Sigmoid colon (tissue), 7 donors: ENCODE results near the gene PGAP3. TPM values are rescaled to one million over a fixed set of nuclear protein-coding genes. Genes with fewer than 3 reads are reported as not detected.

Experiments
- DNase-seq: peaks from one replicate; pipeline ENCODE4 v3.0.0-alpha.2; 2019
- H3K27ac ChIP-seq, 4 donors: fragments of 200-600 bp; sonication (generic); one replicate each; pipeline ENCODE4 v1.5.1; 2016 to 2019; ENCODE audit warnings: mild to moderate bottlenecking in 1 of 4
- H3K27me3 ChIP-seq, 3 donors: fragments of 200-600 bp; sonication (generic); one replicate each; pipeline ENCODE4 v1.5.1; 2019; ENCODE audit warnings: mild to moderate bottlenecking in 1 of 3
- H3K36me3 ChIP-seq, 4 donors: fragments of 200-600 bp; sonication (generic); one replicate each; pipeline ENCODE4 v1.5.1; 2016 to 2019
- H3K4me1 ChIP-seq, 4 donors: fragments of 200-600 bp; sonication (generic); one replicate each; pipeline ENCODE4 v1.5.1; 2017 to 2019
- H3K4me3 ChIP-seq, 4 donors: fragments of 200-600 bp; sonication (generic); one replicate each; pipeline ENCODE4 v1.5.1; 2017 to 2019; ENCODE audit warnings: mild to moderate bottlenecking in 2 of 4, moderate library complexity in 1 of 4
- H3K9me3 ChIP-seq, 4 donors: fragments of 200-600 bp in 3 of 4; sonication (generic) in 3 of 4; one replicate each; pipeline versions ENCODE4 v1.5.1 to v1.6.1; 2013 to 2019
- EP300 ChIP-seq, 4 donors: sonication (generic); formaldehyde crosslinking; IDR thresholded peaks; one replicate each; pipeline ENCODE4 v1.6.1; 2017; ENCODE audit warnings: antibody characterized with exemption in 4 of 4
- POLR2A ChIP-seq, 2 donors: fragments of 450-650 bp; IDR thresholded peaks; one replicate each; pipeline ENCODE4 v1.6.1; 2016; ENCODE audit warnings: antibody characterized with exemption in 2 of 2, mild to moderate bottlenecking in 2 of 2, moderate library complexity in 2 of 2
- POLR2AphosphoS5 ChIP-seq, 4 donors: sonication (generic); formaldehyde crosslinking; IDR thresholded peaks; one replicate each; pipeline ENCODE4 v1.6.1; 2017; ENCODE audit warnings: antibody characterized with exemption in 4 of 4
- WGBS, 2 donors: extraction: QIAGEN DNeasy Blood & Tissue Kit; methylation state at CpG; one replicate each; pipeline ENCODE4 v1.1.7; 2013; 5-methylcytosine and 5-hydroxymethylcytosine counted together
- intact Hi-C: fragments of 100-400 bp; cut with DNase I; formaldehyde crosslinking; loops from one replicate; pipeline ENCODE4 v1.15.1; 2023
- polyA plus RNA-seq, 3 donors: library from polyadenylated mRNA; stranded (reverse); fragments of 200-250 nt; gene quantifications; one replicate each; pipeline ENCODE4 v1.2.3, GENCODE V29; 2013
- total RNA-seq, 4 donors: library from RNA; depleted of rRNA; stranded (reverse); fragments of >200 nt; gene quantifications; one replicate each; pipeline ENCODE4 v1.1.0, GENCODE V29; 2016
- TF ChIP-seq, protein P1 (sequence below), 4 experiments: fragments of 450-650 bp in 3 of 4; fragments of 200-600 bp in 1 of 4; IDR thresholded peaks; one replicate each; pipeline ENCODE4 v1.5.1; 2016 to 2019; ENCODE audit warnings: antibody characterized with exemption in 4 of 4, mild to moderate bottlenecking in 3 of 4, moderate library complexity in 2 of 4
- donor health status: healthy with polysubstance abuse.
- donor health status: Bipolar disorder and iron deficiency.
- donor health status: healthy.

Gene PGAP3
- total and polyA plus RNA-seq, 7 donors = 6.9 to 29.6 (median 8.3) TPM

DNA sequence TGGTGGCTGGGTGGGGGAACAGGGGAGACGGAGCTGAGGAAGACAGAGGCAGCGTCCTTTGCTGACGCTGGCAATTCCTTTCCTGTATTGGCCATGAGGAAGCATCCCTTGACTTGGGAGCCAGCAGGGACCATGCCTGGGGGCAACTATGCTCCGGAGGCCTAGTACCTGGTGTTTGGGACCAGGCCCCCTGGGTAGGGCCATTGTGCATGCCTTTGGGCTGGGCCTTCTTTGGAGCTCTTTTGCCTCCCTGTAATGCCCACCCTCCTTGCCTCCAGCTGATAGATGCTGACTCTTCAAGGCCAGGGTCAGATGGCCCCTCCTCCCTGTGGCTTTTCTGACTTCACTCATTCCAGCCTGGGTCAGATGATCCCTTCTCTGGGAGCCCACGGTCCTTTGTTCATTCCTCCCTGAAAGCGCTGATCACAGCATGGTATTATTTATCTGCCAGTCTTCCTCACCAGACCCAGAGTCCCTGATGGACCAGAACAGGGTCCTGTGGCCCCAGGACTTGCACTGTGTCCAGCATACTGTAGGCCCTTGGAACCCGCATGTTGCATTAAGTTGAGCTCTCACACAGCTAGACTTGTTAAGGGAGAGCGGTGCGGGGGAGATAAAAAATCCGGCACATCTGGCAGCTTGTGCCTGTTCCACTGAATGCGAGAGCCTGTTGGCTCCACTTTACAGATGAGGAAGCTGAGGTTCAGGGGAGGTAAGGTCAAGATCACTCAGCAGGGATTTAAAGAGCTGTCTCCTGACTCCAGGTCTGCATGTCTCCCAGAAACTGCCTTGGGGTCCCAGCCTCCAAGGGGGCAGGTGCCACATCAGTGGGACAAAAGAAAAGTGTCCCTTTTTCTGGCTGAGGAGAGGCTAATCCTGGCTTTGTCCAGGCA is 48.0 kb downstream of the PGAP3 start:
- Histone ChIP-seq H3K4me1 (peaks cover 0 to 72% (median 44%) of the 10 kb centered on the region in 4 donors), H3K27me3 (no peaks in the 10 kb centered on the region), H3K9me3 (no peaks in the 10 kb centered on the region), H3K4me3 (no peak overlapping the region), H3K36me3 (no peaks in the 10 kb centered on the region), H3K27ac (no peak overlapping the region)
- TF ChIP-seq POLR2A (IDR thresholded peaks at IDR 0.05) (no peak), POLR2AphosphoS5 (IDR thresholded peaks at IDR 0.05) (no peak), EP300 (IDR thresholded peaks at IDR 0.05) (no peak)
- TF ChIP-seq, protein P1, sequence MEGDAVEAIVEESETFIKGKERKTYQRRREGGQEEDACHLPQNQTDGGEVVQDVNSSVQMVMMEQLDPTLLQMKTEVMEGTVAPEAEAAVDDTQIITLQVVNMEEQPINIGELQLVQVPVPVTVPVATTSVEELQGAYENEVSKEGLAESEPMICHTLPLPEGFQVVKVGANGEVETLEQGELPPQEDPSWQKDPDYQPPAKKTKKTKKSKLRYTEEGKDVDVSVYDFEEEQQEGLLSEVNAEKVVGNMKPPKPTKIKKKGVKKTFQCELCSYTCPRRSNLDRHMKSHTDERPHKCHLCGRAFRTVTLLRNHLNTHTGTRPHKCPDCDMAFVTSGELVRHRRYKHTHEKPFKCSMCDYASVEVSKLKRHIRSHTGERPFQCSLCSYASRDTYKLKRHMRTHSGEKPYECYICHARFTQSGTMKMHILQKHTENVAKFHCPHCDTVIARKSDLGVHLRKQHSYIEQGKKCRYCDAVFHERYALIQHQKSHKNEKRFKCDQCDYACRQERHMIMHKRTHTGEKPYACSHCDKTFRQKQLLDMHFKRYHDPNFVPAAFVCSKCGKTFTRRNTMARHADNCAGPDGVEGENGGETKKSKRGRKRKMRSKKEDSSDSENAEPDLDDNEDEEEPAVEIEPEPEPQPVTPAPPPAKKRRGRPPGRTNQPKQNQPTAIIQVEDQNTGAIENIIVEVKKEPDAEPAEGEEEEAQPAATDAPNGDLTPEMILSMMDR (IDR thresholded peaks at IDR 0.05) = no peak
- WGBS, 2 donors = 89 to 92% methylated on average over 11 of the region's 11 CpGs
- intact Hi-C loops = no loop called here
- DNase-seq = no peak

GRCh38 chr17:39639043-39639442 is 48.8 kb downstream of the PGAP3 start:
- no peak overlapping the region for H3K27ac ChIP-seq
- no peak for DNase-seq
- no peaks in the 10 kb centered on the region for H3K36me3 ChIP-seq
- H3K9me3 ChIP-seq = no peaks in the 10 kb centered on the region
- peaks cover 0 to 80% (median 48%) of the 10 kb centered on the region in 4 donors for H3K4me1 ChIP-seq
- 75 to 77% methylated on average over 2 of the region's 2 CpGs for WGBS, 2 donors
- TF ChIP-seq POLR2A (IDR thresholded peaks at IDR 0.05) (no peak), POLR2AphosphoS5 (IDR thresholded peaks at IDR 0.05) (no peak), EP300 (IDR thresholded peaks at IDR 0.05) (no peak)
- TF ChIP-seq, protein P1 (IDR thresholded peaks at IDR 0.05) = no peak
- no peaks in the 10 kb centered on the region for H3K27me3 ChIP-seq
- H3K4me3 ChIP-seq = no peak overlapping the region
- intact Hi-C loops = no loop called here

DNA sequence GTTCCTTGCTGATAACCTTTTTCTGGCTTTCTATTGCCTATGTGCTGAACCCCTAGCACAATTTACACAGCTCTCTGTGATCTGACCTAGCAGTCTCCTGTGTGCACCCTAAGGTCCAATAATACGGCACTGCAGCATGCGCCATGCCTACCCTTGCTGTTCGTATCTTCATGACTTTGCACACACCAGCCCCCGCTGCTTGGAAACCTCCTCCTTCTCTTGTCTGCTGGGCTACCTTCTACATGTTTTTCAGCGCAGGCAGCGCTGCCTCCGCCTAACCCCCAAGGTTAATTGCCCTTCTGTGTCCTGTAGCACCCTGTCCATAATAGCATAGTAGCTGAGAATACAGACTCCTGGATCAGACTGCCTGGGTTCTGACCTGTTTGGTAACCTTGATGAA is 49.5 kb downstream of the PGAP3 start:
- no peak for DNase-seq
- no peaks in the 10 kb centered on the region for H3K9me3 ChIP-seq
- peaks cover 0 to 79% (median 50%) of the 10 kb centered on the region in 4 donors for H3K4me1 ChIP-seq
- TF ChIP-seq POLR2AphosphoS5 (IDR thresholded peaks at IDR 0.05) (no peak), POLR2A (IDR thresholded peaks at IDR 0.05) (no peak), EP300 (IDR thresholded peaks at IDR 0.05) (no peak)
- TF ChIP-seq, protein P1 (IDR thresholded peaks at IDR 0.05) = no peak
- no peaks in the 10 kb centered on the region for H3K27me3 ChIP-seq
- H3K27ac ChIP-seq = no peak overlapping the region
- 90 to 93% methylated on average over 7 of the region's 7 CpGs for whole genome bisulfite sequencing, 2 donors
- H3K4me3 ChIP-seq = peak overlapping the region in 2 of 4 donors; percentile 77 to 88
- H3K36me3 ChIP-seq = no peaks in the 10 kb centered on the region
- intact Hi-C loops = no loop called here

DNA sequence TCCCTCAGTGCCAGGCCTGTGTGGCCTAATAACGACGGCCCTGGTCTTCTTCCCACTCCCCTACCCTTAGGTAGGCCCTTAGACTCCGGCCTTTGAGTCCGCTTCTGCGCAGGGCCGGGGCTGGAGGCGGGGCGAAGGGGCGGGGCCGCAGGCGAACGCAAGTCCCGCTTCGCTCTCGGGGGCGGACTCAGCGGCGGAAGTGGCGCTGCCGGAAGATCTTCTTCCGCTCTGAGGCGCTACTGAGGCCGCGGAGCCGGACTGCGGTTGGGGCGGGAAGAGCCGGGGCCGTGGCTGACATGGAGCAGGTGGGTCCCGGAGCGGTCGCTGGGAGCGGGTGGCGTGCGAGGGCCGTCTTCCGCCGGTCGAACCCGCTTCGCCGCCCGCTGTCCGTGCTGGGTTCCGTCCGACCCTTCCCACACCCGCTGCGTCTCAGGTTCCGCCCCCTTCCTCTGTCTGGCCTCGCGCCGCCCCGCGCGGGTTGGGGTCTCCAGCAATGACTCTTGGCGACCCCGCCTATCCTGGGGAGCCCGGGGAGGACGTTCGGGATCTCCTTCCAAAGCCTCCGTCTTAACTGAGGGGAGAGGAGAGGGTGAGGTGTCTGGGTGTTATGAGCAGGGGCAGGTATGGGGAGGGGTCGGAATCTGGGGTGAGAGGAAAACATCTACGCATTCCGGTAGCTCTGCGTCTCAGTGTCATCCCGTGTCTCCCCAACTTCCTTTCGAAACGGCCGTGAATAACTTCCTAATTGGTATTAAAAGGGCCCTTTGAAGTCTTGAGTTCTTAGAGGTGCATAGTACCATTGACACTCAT is 50.7 kb downstream of the PGAP3 start, which contains the start of gene STARD3:
Gene STARD3 (plus strand): TSS at position 218 of the 810 bp plus-strand sequence. CDS start 16,388 bp downstream, outside the sequence.
- peaks cover 0 to 70% (median 48%) of the 10 kb centered on the region in 4 donors for H3K4me1 ChIP-seq
- peak; percentile 96 for DNase-seq
- no peaks in the 10 kb centered on the region for H3K36me3 ChIP-seq
- H3K27me3 ChIP-seq = no peaks in the 10 kb centered on the region
- H3K4me3 ChIP-seq = peak within 1 kb of the TSS; percentile 73 to 88 (median 82)
- TF ChIP-seq POLR2AphosphoS5 (IDR thresholded peaks at IDR 0.05) (peak; percentile 63 to 74 (median 66)), EP300 (IDR thresholded peaks at IDR 0.05) (no peak), POLR2A (IDR thresholded peaks at IDR 0.05) (peak; percentile 38 to 66)
- TF ChIP-seq, protein P1 (IDR thresholded peaks at IDR 0.05) = no peak
- peak within 1 kb of the TSS; percentile 84 to 89 (median 86) for H3K27ac ChIP-seq
- intact Hi-C loops = loop anchor here (2.0 kb wide), 2 partner anchors 94 to 118 kb away; partner anchors contain the start of gene MIEN1
- H3K9me3 ChIP-seq = no peaks in the 10 kb centered on the region
- 1% methylated on average over 69 of the region's 69 CpGs for WGBS, 2 donors
